ENCODE data around the gene PLTP.
A peak's percentile ranks its signal among the peaks of the same experiment; 100 is the strongest.

PLTP gene

GRCh38 chr20:45883100-45883469 lies 28.9 kb downstream of the PLTP start:
- no peak for TF ChIP-seq FOXP2 (optimal IDR thresholded peaks at IDR 0.05; ENCODE audit: borderline replicate concordance, extremely low read depth, extremely low read length, insufficient read depth)
- no peak for TF ChIP-seq REST (IDR thresholded peaks at IDR 0.05; ENCODE audit: insufficient read depth in 1 of 2, low read depth in 2 of 2, low read length in 2 of 2)
- TF ChIP-seq SIN3A (IDR thresholded peaks at IDR 0.05; ENCODE audit: borderline replicate concordance, insufficient read depth, low read length) = no peak
- TF ChIP-seq TAF1 (IDR thresholded peaks at IDR 0.05; ENCODE audit: borderline replicate concordance, insufficient read depth, low read length) = no peak
- no peak for TF ChIP-seq POLR2AphosphoS5 (IDR thresholded peaks at IDR 0.05; ENCODE audit: low read depth, low read length)

GRCh38 chr20:45882469-45883099 lies 29.4 kb downstream of the PLTP start:
- TF ChIP-seq SIN3A (IDR thresholded peaks at IDR 0.05; ENCODE audit: borderline replicate concordance, insufficient read depth, low read length) (no peak), TAF1 (IDR thresholded peaks at IDR 0.05; ENCODE audit: borderline replicate concordance, insufficient read depth, low read length) (no peak), FOXP2 (optimal IDR thresholded peaks at IDR 0.05; ENCODE audit: borderline replicate concordance, extremely low read depth, extremely low read length, insufficient read depth) (no peak), REST (IDR thresholded peaks at IDR 0.05; ENCODE audit: insufficient read depth in 1 of 2, low read depth in 2 of 2, low read length in 2 of 2) (peak in 1 of 2 experiments; percentile 61; a peak in 1 of 4 replicates), POLR2AphosphoS5 (IDR thresholded peaks at IDR 0.05; ENCODE audit: low read depth, low read length) (no peak)

- TF ChIP-seq POLR2AphosphoS5 (IDR thresholded peaks at IDR 0.05; ENCODE audit: low read depth, low read length) (peak; percentile 95), FOXP2 (optimal IDR thresholded peaks at IDR 0.05; ENCODE audit: borderline replicate concordance, extremely low read depth, extremely low read length, insufficient read depth) (no peak), TAF1 (IDR thresholded peaks at IDR 0.05; ENCODE audit: borderline replicate concordance, insufficient read depth, low read length) (peak; percentile 89), REST (IDR thresholded peaks at IDR 0.05; ENCODE audit: insufficient read depth in 1 of 2, low read depth in 2 of 2, low read length in 2 of 2) (0 out of 4 replicates have a peak, but pooled peaks have one; percentile 14 to 52)
Measured at GRCh38 chr20:45880988-45881788, 30.8 kb downstream of the PLTP start, which contains the start of gene ZSWIM1. TSS of gene ZSWIM1 (plus strand) at chr20:45881227. CDS start at chr20:45882593, 1,366 bp downstream.

GRCh38 chr20:45878076-45878761 lies 33.7 kb downstream of the PLTP start:
- no peak for TF ChIP-seq TAF1 (IDR thresholded peaks at IDR 0.05; ENCODE audit: borderline replicate concordance, insufficient read depth, low read length)
- no peak for TF ChIP-seq FOXP2 (optimal IDR thresholded peaks at IDR 0.05; ENCODE audit: borderline replicate concordance, extremely low read depth, extremely low read length, insufficient read depth)

- TF ChIP-seq REST (IDR thresholded peaks at IDR 0.05; ENCODE audit: insufficient read depth in 1 of 2, low read depth in 2 of 2, low read length in 2 of 2) = no peak
- TF ChIP-seq TAF1 (IDR thresholded peaks at IDR 0.05; ENCODE audit: borderline replicate concordance, insufficient read depth, low read length) = no peak
- TF ChIP-seq POLR2AphosphoS5 (IDR thresholded peaks at IDR 0.05; ENCODE audit: low read depth, low read length) = no peak
- no peak for TF ChIP-seq SIN3A (IDR thresholded peaks at IDR 0.05; ENCODE audit: borderline replicate concordance, insufficient read depth, low read length)
- no peak for TF ChIP-seq FOXP2 (optimal IDR thresholded peaks at IDR 0.05; ENCODE audit: borderline replicate concordance, extremely low read depth, extremely low read length, insufficient read depth)
Measured at GRCh38 chr20:45874576-45874975, 37.4 kb downstream of the PLTP start.
